Kidney (tissue), 14 donors: ENCODE measurements around the gene MS4A4A. TPM values are rescaled to one million over a fixed set of nuclear protein-coding genes. Genes with fewer than 3 reads are reported as not detected.

Experiments used
- DNase-seq, 5 donors: peaks; one replicate each; pipeline ENCODE4 v3.0.0-alpha.2; 2013 to 2020
- FAIRE-seq: peaks from 2 replicates; lab custom pipeline; 2012; peaks lifted over from hg19 to GRCh38; lab: Jason Lieb, UNC
- H3K27ac ChIP-seq, 2 donors: one replicate each; pipeline ENCODE4 v1.7.0; 2013; ENCODE audit warnings: low read depth in 2 of 2, low read length in 2 of 2, inconsistent platforms in 1 of 2
- H3K27me3 ChIP-seq: one replicate; pipeline ENCODE4 v1.7.1; 2013; ENCODE audit warnings: low read length, inconsistent platforms; ENCODE audit not compliant: control insufficient read depth, insufficient read depth
- H3K36me3 ChIP-seq, 3 donors: one replicate each; pipeline versions ENCODE4 v1.7.0 to v1.7.1; 2013; ENCODE audit warnings: low read length in 3 of 3, control low read depth in 1 of 3, inconsistent platforms in 1 of 3; ENCODE audit not compliant: insufficient read depth in 3 of 3, control insufficient read depth in 2 of 3
- H3K4me1 ChIP-seq, 3 donors: one replicate each; pipeline versions ENCODE4 v1.7.0 to v1.7.1; 2013; ENCODE audit warnings: low read length in 3 of 3, inconsistent platforms in 1 of 3, low read depth in 1 of 3; ENCODE audit not compliant: control insufficient read depth in 2 of 3, insufficient read depth in 2 of 3
- H3K4me3 ChIP-seq, 3 donors: one replicate each; pipeline versions ENCODE4 v1.7.0 to v1.8.1; 2013; ENCODE audit warnings: low read length in 3 of 3, control low read depth in 1 of 3, inconsistent platforms in 1 of 3
- H3K9ac ChIP-seq, 3 donors: one replicate each; pipeline versions ENCODE4 v1.7.0 to v1.7.1; 2013; ENCODE audit warnings: low read length in 3 of 3, control low read depth in 1 of 3, inconsistent platforms in 1 of 3
- H3K9me3 ChIP-seq, 3 donors: one replicate each; pipeline versions ENCODE4 v1.7.0 to v1.7.1; 2013; ENCODE audit warnings: low read length in 3 of 3, control low read depth in 1 of 3, inconsistent platforms in 1 of 3; ENCODE audit not compliant: control insufficient read depth in 2 of 3, insufficient read depth in 1 of 3
- CTCF ChIP-seq: IDR thresholded peaks from 3 replicates; pipeline ENCODE4 v1.5.1; 2012; ENCODE audit warnings: mild to moderate bottlenecking, moderate library complexity, borderline replicate concordance; ENCODE audit not compliant: insufficient read depth; ENCODE audit errors: extremely low read depth
- intact Hi-C: fragments of 100-400 bp; cut with DNase I; formaldehyde crosslinking; loops from one replicate; pipeline ENCODE4 v1.11.1; 2022
- polyA plus RNA-seq: library from polyadenylated mRNA; stranded (reverse); fragments of 350-450 nt; fragmentation: Illumina TruSeq; extraction: RNeasy Lipid Tissue Mini Kit (QIAGEN cat#74804); gene quantifications from one replicate; pipeline ENCODE4 v1.2.3, GENCODE V29; 2014; ENCODE audit warnings: low read depth, low replicate concordance; ENCODE audit not compliant: insufficient read depth
- total RNA-seq: library from RNA; stranded (reverse); fragmentation: NEBNext Ultra II Directional; extraction: Animal tissue kit (Norgen Biotek cat#: 25700); gene quantifications from one replicate; pipeline ENCODE4 v1.2.1, GENCODE V29; 2021
- donor health status: control.
- donor health status: control.
- donor health status: control.
- donor health status: control.
- donor health status: control.
- donor health status: DM: yes; HTN: yes; CAD: no.
- donor health status: Normal renal cell carcinoma (clear cell type).

Gene MS4A4A
- total and polyA plus RNA-seq, 2 donors from 2014 or later: 6.3 to 49.7 TPM

GRCh38 chr11:60343094-60343704 lies 62.7 kb downstream of the MS4A4A start:
- Histone ChIP-seq H3K9me3 (no peaks in the 10 kb centered on the region), H3K27me3 (no peaks in the 10 kb centered on the region), H3K4me1 (no peaks in the 10 kb centered on the region), H3K36me3 (no peaks in the 10 kb centered on the region), H3K4me3 (no peak overlapping the region), H3K9ac (no peak overlapping the region), H3K27ac (no peak overlapping the region)
- peak; percentile 41 for TF ChIP-seq CTCF
- FAIRE-seq: no peak
- DNase-seq: no peak
- intact Hi-C loops: no loop called here

GRCh38 chr11:60344146-60344545 lies 63.7 kb downstream of the MS4A4A start:
- DNase-seq (no peak), FAIRE-seq (no peak)
- H3K9ac ChIP-seq: no peak overlapping the region
- H3K4me3 ChIP-seq: no peak overlapping the region
- no peaks in the 10 kb centered on the region for H3K9me3 ChIP-seq
- H3K36me3 ChIP-seq: no peaks in the 10 kb centered on the region
- no peak overlapping the region for H3K27ac ChIP-seq
- H3K4me1 ChIP-seq: no peaks in the 10 kb centered on the region
- intact Hi-C loops: no loop called here
- no peaks in the 10 kb centered on the region for H3K27me3 ChIP-seq
- no peak for TF ChIP-seq CTCF

- DNase-seq (peak in 2 of 5 donors; percentile 12 to 13), FAIRE-seq (no peak)
- H3K4me1 ChIP-seq: no peaks in the 10 kb centered on the region
- H3K9me3 ChIP-seq: no peaks in the 10 kb centered on the region
- no peaks in the 10 kb centered on the region for H3K27me3 ChIP-seq
- H3K27ac ChIP-seq: no peak overlapping the region
- H3K9ac ChIP-seq: no peak overlapping the region
- H3K36me3 ChIP-seq: no peaks in the 10 kb centered on the region
- no peak overlapping the region for H3K4me3 ChIP-seq
- intact Hi-C loops: no loop called here
- no peak for TF ChIP-seq CTCF
Measured at GRCh38 chr11:60345489-60345888, 65.0 kb downstream of the MS4A4A start.
